SKM-1 (cell line): ENCODE results near the gene HOXB8.

Experiments
- DNase-seq: peaks from one replicate; lab custom pipeline; 2025; ENCODE audit not compliant: unreplicated experiment; lab: John Stamatoyannopoulos, UW

HOXB8 gene

DNA sequence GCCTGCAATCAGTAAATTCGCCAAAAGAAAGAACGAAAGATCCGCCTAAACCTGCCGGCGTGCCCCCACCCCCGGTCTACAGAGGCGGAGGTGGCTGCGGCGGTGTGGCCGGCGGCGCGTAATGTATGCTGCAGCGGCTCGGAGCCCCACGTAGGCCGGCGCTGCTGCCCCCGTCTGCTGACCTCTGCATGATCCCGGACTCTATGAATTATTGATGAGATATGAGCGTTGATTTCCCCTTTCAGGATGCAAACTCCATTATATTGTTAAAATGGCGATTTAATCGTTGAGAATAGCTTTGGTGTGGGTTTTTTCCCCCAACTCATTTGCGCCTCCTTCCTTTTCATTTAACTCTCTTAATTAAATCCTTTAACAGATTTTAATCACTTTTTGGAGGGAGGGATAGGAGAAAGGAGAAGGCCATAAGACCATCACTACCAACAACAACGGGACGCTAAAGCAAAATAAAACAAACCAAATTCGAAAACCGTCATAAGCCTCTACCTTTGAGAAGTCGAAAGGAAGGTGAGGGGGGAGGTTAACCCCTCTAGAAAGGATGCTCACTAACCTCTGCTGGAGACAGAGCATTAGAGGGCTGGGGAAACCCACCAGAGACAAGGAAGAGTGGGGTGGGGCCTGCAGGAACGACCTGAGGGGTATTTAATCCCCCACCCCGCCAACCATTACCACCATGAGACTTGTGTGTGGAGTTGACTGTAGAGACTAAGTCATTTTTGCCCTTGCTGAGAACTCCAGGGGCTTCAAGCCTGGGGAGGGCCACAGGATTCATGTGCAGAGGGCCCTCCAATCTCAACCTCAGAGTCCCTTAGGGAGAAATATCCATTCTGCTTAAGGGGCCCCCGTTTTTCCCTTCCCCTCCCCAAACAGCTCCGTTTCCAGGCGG lies 28.5 kb downstream of the HOXB8 start:
- no peak for DNase-seq

DNA sequence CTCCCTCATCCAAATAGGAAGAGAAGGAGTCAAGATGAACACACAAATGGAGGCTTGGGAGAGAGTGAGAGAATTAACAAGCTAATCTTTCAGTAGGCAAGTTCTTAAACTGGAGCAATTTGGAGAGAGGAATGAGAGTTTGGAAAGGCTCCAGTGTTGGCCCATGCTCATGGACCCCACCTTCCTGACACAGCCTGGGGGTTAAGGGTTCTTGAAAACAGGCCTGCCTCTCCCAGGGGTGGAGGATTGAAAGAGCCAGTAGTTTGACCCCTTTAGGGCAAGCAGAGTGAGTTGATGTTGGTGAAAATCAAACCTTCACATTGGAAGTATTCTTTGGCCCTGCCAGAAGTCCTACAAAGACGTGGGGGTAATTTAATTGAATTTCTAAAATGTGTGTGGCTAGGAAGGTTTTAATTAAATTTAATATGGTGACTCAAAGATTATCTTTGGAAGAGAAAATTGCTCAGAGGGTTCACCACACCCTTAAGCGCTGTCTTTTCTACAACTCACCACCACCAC lies 30.8 kb downstream of the HOXB8 start:
- no peak for DNase-seq

DNA sequence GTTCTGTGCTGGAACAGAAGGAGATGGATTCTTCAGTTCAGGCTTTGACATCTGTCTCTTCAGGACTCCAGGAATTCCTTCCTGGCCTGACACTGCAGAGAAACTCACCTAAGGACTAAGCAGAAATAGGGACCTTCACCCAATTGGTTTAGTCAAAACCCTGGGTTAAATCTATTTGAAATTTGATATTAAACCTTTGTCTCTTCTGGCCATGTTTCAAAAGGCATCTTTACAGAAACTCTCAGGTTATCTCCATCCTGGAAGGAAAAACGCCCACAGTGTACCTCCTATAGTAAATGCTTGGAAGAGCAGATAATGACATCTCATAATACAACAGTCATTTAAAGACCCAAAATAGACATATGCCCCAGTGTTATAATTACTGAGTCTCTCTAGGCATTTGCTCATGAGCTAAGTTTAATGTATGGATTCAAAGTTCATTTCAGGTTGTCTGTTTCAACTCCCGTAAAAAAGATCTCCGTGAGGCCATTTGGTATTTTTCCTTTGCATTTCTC lies 31.3 kb downstream of the HOXB8 start:
- DNase-seq, result no peak

DNA sequence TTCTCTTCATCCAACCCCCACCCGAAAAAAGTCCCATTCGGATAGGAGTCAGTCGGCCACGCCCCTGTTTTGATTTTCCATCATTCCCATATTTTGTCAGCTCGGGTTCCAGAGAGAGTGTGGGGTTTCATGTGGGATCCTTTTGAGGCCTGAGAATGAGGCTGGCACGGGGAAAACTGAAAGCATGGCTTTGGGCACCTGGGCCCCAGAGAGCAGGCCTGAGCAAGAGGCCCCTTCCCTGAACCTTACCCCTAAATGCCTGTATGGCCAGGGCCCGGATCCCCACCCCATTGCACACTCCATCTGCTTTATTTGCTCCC lies 32.4 kb downstream of the HOXB8 start:
- no peak for DNase-seq

DNA sequence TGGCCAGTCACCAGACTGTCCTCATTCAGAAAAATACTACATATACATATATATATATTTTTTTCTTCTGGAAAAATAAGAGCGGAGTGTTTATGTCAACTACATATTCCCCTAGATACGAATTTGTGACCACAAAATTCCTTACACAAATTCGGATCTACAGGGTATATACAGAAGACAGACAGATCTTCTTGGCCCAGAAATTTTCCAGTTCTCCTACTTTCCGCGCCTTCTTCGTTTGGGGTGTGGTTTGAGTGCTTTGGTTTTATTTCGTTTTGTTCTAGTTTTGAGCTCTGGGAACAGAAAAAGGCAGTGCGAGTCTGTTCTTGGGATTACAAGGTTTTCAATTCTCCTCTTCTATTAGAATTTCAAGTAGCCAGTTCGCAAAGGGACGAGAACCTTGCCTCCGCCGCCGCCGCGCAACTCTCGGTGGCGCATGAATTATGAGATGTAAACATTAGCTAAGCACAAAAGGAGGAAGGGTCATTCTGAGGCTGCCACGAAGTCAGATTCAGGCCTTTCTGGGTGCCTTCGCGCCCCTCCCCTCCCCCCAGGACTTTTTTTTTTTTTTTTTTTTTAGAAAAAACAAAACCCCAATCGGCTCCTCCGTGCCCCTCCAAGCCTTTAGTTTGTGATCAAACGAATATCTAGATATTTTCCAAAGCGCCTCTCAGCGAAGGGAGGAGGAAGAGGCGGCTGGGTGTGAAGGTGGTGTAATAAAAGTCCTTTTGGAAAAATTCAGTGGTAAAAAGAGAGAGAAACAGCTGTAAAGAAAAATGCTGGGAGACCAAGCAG lies 35.1 kb downstream of the HOXB8 start:
- no peak for DNase-seq

DNA sequence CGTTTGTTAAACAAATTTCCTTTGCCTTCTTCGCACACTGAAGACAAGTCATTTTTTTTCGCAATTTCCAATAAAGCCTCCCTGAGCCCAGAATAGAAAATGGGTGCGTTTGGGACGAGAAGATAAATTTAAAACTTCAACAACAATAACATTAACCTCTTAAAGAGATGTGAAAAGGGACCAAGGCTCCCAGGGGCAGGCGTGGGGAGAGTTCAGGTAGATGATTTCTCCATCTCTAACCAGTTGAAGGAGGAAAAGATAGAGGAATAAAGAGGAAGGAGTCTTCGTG lies 35.7 kb downstream of the HOXB8 start:
- no peak for DNase-seq

DNA sequence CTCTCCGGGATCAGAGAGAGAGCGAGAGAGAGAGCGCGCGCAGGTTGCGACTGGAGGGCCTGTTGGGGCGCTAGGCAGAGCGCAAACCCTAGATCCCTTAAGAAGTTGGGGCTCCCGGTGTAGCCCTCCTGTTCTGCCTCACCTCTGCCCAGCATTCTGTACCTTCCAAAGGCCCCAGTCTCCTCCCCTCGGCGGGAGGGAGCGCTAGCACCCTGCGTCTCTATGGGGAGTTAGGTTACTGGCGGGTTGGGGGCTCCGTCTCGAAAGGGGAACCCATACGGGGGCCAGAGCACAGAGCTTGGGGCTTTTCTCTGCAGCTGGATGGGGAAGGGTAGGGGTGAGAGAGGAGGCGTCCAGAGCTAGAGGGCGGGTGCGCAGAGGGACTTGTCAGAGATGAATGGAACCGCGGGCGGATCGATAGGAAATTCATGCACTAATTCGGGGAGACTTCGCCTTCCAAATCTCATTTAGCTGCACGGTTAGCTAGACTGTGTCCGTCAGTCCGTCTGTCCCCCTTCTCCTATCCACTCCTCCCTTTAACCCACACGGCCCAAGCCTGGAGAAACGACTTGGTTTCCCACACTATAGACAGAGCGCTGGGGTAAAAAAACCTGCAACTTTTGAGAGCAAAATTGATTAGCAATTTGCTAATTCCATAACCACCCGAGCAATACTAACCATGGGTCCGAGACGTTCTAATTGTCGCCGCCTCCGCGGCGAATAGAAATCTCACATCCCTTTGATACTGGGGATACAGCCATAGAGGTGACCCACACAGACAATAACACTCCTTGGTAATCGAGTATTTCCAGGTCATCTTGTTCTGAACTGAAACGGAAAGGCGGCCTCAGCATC lies 36.2 kb downstream of the HOXB8 start:
- no peak for DNase-seq

DNA sequence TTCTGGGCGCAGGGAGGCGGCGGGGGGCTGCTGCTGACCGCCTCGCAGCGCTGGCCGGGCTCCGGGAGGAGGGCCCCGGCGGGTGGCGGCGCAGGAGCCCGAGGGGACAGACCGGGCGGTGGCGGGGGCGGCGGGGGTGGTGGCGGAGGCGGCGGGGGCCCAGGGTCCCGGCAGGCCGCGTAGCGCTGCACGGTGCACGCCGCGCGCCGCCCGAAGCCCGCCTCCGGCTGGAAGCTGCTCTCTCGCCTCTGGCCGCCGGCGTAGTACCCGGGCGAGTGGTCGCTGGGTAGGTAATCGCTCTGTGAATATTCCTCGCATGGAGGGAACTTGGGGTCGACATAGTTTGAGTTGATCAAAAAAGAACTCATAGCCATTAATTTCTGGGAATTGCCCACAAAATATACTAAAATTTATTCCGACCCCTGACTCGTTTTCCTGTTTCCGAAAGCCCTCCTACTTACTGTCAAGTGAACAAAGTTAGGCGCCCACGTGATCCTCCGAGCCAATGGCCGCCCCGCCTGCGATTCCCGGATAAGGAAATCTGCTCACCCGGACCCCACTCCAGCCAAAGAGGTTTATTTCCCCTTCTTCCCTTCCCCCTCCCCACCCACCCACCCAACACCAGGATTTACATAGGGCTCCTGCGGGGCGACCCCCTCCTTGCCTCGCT lies 37.0 kb downstream of the HOXB8 start, which contains the start of gene HOXB4:
Gene HOXB4, minus strand, starts transcription at position 405 of the 670 bp plus-strand sequence. Its CDS starts 31 bp downstream, at position 374.
- peak; percentile 77 for DNase-seq

DNA sequence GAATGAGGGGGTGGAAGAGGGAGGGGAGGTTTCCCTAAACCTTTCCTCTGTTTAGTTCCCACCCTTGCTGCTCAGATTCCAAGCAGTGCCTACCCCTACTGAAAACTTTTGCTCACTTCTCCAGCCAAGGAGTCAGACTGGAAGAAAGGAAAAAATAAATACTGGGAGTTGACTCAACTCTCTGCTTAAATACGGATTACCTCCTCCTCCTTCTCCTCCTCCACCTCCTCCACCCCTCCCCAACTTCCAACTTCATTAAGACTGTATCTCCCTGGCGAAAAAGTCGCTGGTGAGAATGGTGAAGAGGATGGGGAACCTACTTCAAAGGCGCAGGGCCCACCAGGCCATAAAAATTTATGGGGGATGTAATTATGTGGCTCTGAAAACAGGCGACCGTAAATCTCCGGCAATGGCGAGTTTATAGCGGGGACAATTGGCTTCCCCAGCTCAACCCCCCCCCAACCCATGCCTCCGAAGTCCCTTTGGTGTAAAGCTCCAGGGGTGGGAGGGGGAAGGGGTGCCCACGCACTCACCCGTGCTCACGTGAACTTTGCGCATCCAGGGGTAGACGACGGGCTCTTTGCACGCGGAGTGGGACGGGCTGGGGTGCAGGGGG lies 37.7 kb downstream of the HOXB8 start:
- no peak for DNase-seq

DNA sequence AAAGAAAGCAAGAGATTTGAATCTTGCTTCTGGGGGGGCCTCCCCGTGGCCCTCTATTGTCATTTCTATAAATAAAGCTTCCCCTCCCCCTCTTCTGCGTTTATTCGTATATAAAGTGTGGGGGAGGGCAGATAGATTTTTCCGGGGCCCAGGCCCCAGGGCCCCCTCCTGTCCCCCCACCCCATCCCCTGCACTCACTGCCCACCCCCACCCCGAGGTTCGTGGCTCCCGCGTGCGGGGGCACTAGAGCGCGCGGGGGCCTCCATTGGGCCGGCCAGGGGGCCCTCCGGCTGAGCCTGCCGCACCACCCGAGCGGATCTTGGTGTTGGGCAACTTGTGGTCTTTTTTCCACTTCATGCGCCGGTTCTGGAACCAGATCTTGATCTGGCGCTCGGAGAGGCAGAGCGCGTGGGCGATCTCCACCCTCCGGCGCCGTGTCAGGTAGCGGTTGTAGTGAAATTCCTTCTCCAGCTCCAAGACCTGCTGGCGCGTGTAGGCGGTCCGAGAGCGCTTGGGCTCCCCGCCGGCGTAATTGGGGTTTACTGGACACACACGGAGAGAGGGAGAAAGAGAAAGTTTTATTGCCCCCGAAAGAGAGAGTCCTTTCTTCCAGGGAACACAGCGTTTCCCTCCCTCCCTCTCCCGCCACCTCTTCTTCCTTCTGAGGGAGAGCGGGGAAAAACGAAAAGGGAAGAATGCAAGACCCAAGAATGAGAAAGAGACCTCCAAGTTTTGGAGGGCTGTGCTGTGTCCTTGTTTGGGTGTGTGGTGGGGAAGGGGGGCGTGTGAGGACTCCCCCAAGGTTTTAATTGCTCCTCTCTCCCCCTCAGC lies 38.4 kb downstream of the HOXB8 start:
- no peak for DNase-seq

DNA sequence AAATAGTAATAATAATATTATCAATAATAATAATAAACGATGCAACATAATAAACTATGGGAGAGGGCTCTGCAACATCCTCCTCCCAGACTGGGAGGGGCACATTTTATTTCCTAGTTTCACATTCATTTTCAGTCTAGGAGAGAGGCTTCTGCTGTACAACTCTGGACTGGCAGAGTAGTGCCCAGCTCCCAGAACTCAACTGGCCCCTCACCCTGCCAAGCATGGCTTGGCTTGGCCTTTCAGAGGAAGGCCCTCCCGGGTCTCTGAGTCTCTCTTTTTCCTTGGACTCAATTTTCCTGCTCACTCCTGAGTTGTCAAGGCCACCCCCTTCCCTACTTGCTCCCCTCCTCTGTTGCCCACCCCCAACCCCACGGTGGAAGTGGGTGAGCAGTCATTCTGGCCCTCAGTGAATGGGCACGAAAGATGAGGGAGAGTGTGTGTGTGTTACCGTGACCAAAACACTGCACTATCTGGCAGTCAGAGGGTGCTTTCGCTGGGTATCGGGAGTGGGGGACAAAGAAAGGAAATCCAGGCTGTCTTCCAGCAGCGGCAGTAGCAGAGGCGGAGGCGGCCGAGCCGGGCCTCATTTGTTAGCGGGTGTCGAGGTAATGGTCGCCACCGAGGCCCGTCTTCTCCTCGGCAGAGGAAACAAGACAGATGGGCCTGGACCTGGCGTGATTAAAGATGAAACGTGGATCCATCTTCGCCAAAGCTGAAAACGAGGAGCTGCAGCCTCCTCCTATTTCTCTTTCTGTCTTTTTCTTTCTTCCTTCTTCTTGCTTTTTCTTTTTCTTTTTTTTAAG lies 39.2 kb downstream of the HOXB8 start:
- DNase-seq, result no peak

DNA sequence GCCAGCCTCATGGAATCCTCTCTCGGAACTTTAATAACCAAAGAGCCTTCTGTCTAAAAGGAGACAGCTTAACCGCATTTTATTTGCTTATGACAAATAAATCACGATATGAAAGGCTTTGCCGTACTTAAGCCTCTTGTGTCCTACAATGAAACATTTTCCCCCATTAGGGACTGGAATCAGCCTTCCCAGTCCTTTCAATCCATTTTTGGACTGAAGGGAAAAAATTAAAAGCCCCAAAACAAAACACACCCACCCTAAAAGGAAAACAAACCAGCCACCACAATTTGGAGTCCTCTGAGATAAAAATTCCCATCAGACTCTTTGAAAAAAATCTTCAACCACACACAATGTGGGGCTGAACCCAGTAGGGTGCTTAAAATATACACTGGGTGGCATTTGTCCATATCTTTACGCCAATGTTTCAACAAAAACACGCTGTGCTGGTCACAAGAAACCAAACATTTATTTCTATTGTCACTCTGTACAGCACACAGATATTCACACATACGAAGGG lies 40.0 kb downstream of the HOXB8 start:
- DNase-seq, result no peak

DNA sequence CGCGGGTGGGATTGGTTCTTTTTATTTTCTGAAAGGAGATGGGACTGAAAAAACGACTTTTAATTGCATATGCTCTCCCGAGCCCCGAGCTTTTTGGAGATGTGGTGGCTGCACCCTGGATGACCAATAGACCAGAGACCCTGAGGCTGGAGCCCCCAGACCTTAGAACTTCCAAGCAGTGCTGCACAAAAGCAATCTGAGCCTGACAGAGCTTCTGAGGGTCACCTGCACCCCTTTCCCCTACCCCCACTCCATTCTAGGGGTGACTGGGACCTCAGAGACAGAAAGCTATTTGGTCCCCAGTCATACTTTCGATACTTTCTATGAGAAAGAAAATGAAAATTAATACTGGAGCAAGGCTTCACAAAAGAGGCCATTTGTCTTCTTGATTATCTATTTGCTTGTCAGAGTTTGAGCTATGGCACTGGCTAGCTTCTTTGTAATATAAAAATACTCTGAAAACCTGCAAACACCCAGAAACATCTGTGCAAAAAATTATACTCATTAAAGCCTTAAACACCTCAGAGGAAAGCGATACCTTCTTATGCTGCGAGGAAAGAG lies 40.5 kb downstream of the HOXB8 start:
- DNase-seq, result no peak

DNA sequence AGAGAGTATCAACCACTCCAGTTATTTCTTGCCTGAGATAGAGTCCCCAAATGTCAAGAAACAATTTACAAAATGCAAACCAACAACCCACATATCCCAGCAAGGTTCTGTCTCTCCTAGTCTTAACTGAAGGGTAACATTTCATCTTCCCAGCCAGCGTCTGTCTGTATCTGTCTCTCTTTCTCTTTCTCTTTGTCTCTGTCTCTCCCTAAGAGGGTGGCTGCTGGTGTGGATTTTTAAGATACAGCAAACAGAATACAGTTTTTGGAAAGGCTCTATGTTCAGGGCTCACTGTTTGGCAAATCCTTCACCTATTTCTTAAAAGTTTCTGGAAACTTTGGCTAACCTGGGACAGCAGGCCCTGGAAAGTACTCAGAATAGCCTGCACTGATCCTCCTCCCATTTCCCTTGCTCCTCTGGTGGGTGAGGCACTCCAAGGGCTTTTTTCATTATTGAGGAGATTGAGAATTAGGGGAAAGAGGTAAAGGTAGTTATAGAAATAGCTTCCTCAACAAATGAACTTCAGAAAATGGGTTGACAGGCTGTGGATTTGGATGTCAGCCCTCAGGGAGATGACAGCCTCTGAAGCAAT lies 43.2 kb downstream of the HOXB8 start:
- no peak for DNase-seq

DNA sequence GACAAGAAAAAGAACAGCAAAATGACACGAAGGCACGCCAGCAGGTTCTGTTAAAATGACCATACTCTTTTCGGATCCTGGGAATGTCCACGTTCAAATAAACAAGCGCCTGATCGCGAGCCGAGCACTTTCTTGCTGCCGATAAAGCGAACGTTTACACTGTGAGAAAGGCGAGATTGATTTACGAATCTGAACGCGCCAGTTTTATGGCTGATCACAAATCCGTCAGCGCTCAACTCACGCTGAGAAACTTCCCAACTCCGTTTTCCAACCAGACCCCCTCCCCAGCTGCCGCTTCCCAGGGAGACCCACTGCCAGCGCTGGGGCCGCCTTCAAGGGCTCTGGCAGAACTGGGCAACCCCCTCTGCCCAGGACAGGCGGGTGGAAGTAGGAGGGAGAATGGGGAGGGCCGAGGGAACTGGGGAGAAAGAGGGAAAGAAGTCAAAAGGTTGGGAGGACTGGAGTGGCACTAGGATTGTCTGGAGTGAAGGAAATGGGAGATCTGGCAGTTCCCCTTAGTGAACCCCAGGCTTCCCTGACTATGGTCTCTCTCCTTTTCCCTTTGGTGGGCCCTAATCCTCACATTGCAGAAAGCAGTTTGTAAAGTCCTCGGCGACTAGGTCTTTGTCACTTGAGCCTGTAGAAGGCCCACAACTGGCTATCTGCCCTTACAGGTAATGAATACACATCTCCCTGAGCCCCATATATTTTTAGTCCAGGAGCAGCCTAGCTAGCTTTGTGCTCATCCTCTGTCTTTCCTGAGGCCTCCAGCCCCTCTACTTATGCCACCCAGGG lies 43.9 kb downstream of the HOXB8 start:
- DNase-seq, result no peak

DNA sequence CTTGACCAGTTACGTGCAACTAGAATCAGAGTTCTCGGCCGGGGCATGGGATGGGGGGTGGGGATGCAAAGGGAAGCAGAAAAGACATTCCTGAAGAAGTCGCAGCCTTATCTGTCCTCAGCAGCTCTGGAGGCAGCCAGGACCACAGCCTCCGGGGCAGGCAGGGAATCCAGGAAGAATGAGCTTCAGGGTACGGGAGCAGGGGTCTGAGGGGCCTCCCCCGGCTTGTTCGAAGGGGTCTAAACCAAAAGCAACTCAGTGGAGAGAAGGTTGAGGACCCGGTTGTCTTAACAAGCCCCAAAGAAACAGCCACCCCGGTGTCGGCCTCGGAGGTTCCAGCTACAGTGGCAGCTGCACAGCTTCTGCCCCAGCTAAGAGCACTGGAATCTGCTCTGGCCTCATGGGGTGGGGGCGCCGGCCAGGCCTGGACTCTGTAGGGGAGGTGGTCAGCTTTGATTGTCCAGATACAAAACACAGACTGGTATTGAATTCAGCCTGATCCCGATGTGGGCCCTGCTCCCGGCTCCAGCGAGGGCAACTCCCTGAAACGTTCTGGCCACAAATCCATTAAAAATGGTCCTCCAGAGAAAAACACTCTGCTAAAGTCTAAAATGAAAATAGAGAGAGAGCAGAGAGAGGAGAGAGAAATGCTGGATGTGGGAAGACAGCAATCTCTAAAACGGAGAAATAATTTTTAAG lies 44.6 kb downstream of the HOXB8 start:
- DNase-seq, result no peak
